Fibroblast of mammary gland (primary cell): ENCODE measurements around the gene C20orf173.
"Not testable (repeated sequence)": the region's sequence is repeated elsewhere in the genome, so short reads cannot be mapped to it uniquely, and the experiment has no call there.

Experiments
- DNase-seq: peaks from one replicate; pipeline ENCODE4 v3.0.0-alpha.2; 2010; ENCODE audit warnings: low read depth
- H3K4me3 ChIP-seq: 2 replicates; pipeline ENCODE4 v1.5.1; 2011; ENCODE audit warnings: low read depth, mild to moderate bottlenecking, low read length, moderate library complexity; ENCODE audit not compliant: control insufficient read depth
- TF ChIP-seq, protein P1 (sequence below): conservative IDR thresholded peaks from 2 replicates; pipeline ENCODE4 v1.5.1; 2011; ENCODE audit warnings: low read depth, low read length, inconsistent platforms; ENCODE audit not compliant: control insufficient read depth, insufficient read depth

C20orf173 gene

DNA sequence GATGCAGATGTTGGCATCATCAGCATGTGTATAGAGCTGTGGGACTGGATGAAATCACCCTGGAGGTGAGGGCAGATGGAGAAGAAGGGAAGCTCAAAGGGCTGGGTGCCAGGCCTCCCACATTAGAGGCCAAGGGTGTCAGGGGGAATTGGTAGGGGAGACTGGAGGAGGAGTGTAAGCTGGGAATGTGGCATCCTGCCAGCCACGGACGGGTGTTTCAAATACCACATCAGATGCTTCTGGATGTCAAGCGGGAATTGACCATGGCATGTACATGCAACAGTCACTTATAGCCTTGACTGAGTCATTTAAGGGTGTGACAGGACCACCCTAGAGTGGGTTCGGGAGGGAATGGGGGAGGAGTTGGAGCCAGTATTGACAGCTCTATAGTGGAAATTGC, 22.1 kb upstream of the C20orf173 start:
- no peak overlapping the region for H3K4me3 ChIP-seq
- peak; percentile 16 for DNase-seq
- TF ChIP-seq, protein P1, sequence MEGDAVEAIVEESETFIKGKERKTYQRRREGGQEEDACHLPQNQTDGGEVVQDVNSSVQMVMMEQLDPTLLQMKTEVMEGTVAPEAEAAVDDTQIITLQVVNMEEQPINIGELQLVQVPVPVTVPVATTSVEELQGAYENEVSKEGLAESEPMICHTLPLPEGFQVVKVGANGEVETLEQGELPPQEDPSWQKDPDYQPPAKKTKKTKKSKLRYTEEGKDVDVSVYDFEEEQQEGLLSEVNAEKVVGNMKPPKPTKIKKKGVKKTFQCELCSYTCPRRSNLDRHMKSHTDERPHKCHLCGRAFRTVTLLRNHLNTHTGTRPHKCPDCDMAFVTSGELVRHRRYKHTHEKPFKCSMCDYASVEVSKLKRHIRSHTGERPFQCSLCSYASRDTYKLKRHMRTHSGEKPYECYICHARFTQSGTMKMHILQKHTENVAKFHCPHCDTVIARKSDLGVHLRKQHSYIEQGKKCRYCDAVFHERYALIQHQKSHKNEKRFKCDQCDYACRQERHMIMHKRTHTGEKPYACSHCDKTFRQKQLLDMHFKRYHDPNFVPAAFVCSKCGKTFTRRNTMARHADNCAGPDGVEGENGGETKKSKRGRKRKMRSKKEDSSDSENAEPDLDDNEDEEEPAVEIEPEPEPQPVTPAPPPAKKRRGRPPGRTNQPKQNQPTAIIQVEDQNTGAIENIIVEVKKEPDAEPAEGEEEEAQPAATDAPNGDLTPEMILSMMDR, result no peak

DNA sequence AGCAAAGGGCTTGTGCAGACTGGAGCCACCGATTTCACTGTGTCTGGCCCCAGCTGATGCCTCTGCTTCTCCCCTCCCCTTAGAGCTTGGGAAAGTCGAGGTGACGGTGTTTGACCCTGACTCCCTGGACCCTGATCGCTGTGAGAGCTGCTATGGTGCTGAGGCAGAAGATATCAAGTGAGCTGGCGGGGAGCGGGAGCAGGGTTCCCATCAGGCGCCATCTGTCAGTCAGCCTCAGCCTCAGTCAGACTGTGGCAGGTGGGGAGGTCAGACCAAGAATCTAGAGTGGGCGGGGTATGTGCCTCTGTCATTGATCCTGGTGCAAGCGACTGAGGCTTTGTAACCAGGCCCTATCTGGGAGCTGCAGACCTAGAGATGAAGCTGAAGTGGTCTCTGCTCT, 17.9 kb upstream of the C20orf173 start:
- H3K4me3 ChIP-seq, result no peak overlapping the region
- no peak for DNase-seq
- TF ChIP-seq, protein P1, result no peak

DNA sequence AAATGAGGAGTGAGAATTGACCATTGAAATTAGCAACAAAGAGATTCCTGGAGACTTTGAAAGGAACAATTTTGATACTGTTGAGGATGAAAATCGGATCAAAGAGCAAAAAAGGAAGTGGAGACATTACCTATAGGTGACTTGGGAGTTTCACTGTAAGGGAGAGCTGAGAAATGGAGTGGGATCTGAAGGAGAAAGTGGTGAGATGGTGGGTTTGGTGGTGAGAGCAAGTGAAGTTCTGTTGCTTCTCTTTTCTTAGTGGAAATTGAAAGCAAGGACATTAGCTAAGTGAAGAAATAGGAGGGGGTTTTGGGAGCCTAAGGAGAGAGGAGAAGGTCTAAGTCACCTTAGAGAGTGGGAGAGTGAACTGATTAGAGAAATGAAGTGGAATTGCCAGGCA, 16.7 kb upstream of the C20orf173 start:
- no peak overlapping the region for H3K4me3 ChIP-seq
- no peak for DNase-seq

DNA sequence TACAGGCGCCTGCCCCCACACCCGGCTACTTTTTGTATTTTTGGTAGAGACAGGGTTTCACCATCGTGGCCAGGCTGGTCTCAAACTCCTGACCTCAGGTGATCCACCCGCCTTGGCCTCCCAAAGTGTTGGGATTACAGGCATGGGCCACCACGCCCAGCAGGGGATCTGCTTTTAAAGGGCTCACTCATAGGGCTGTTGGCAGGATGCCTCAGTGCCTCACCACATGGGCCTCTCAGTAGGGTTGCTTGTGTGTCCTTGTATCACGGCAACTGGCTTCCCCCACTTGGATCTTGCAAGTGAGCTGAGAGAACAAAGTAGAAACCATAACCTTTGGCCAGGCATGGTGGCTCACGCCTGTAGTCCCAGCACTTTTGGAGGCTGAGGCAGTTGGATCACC, 15.5 kb upstream of the C20orf173 start:
- not testable (repeated sequence) for H3K4me3 ChIP-seq
- peak; percentile 55 for DNase-seq

More for the DNA sequence above, 16.7 kb upstream of the C20orf173 start:
- TF ChIP-seq, protein P1, result no peak

DNA sequence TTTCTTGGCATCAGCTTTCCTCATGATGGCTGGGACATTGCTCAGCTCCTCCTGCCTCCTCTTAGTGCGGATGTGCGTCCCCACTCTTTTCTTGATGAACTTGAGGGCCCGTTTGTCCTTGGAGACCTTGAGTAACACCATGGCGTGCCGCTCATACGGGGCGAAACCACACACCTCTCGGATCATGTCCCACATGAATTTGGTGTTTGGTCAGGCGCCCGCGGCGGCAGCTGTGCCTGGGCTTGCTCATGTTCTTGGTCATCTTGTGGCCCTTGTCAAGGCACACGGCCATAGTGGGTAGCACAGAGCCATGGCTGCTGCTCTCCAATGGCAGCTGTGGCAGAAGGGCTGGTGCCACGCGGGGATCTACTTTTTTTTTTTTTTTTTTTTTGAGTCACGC, 15.0 kb upstream of the C20orf173 start:
- TF ChIP-seq, protein P1, result no peak
- DNase-seq, result no peak
- H3K4me3 ChIP-seq, result no peak overlapping the region

DNA sequence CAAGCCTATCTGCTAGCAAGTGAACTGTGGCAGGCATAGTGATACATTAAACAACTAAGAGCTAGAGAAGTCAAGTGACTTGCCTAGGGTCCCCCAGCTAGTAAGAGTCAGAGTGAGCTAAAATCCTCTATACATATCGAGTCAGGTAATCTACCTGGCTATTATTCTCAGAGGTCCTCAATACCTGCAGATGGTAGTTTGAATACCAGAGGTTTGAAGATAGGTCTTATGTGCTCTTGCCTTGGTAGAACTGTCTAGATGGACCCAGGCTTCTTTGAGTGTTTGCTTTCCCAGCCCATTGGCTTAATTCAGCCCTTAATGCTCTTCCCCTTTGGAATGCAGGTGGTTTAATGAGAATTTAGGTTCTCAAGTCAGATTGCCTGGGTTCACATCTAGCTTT, 13.5 kb upstream of the C20orf173 start:
- H3K4me3 ChIP-seq, result no peak overlapping the region
- DNase-seq, result no peak
- TF ChIP-seq, protein P1, result no peak

DNA sequence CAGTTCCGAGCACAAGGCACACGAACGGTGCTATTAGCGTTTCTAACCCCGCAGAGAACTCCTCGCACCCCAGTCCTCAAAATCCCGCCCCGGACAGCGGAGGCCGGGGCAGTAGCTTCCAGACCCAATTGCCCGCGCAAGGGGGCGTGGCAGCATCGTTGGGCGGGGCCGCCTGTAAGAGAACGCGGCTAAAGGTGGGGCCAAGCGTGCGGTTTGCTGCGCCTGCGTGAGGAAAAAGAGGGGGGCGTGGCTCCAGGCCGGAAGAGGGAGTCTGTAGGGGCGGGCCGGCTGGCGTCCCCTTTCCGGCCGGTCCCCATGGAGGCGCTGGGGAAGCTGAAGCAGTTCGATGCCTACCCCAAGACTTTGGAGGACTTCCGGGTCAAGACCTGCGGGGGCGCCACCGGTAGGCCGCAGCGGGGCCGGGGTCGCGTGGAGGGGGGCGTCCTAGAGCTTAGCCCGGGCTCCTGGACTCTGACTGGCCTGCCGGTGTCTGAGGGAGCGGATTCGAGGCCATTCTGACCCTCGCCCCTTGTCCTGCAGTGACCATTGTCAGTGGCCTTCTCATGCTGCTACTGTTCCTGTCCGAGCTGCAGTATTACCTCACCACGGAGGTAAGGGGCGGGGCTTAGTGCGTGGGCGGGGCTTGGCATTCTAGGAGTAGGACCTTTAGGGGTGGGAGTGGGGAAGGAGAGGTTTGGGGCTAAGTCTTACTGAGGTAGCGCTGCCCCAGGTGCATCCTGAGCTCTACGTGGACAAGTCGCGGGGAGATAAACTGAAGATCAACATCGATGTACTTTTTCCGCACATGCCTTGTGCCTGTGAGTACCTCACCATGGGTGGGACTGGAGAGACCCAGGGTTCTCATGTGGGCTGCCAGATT, 12.6 kb upstream of the C20orf173 start, which contains the start of gene ERGIC3:
Gene ERGIC3 (plus strand): TSS at position 296 of the 880 bp plus-strand sequence. CDS start 20 bp downstream, at position 316.
- DNase-seq, result peak; percentile 89
- TF ChIP-seq, protein P1, result no peak
- H3K4me3 ChIP-seq, result peak within 1 kb of the TSS; percentile 73
